GM18858 (cell line): Measurements from ENCODE around the gene MOSPD3.

Experiments
- ATAC-seq: cut with Tn5 transposase; IDR thresholded peaks from one replicate; pipeline ENCODE4 v1.9.1; 2021; ENCODE audit not compliant: unreplicated experiment

The MOSPD3 gene

DNA sequence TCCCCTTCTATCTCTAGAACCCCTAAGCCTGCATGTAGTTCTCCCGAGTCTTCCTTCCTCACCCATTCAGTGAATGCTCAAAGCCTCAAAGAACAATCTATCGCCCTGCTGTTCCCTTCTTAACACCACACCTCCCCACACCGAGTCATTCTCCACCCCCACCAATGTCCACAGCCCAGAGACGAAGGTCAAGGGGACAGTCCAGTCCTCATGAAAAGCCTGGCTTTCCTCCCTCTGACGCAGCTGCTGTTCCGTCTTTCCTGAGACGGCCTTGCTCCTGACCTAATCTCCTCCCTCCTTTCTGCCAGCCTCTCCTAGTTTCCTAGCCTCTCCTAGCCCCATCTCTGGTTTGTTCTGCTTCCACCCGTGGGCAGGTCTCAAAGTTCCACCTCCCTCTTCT is 9.2 kb downstream of the MOSPD3 start:
- no peak for ATAC-seq

DNA sequence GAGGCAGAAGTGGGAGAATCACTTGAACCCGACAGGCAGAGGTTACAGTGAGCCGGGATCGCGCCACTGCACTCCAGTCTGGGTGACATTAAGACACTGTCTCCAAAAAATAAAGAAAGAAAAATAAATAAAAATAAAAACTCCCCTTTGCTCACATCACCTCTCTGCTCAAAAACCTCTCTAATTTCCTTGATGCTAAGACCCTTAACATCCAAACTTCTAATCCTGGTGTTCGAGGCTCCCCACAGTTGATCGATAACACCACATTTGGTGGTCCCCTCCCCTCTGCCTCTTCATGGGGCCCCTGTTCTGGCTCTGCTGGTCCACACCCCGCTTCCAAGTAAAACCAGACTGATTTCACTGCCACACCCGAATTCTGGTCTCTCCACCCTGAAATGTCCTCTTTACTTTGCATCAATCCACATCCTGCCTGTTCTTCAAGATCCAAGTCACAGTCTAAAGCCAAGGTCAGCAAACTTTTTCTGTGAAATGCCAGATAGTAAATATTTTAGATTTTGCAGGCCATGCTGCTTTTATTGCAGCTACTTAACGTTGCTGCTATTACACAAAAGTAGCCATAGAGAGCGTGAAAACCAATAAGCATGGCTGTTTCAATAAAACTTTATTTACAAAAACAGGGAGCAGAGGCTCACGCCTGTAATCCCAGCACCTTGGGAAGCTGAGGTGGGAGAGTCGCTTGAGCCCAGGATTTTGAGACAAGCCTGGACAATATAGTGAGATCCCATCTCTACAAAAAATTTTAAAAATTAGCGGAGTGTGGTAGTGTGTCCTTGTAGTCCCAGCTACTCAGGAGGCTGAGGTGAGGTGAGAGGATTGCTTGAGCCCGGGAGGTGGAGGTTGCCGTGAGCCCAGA is 11.8 kb downstream of the MOSPD3 start:
- no peak for ATAC-seq

DNA sequence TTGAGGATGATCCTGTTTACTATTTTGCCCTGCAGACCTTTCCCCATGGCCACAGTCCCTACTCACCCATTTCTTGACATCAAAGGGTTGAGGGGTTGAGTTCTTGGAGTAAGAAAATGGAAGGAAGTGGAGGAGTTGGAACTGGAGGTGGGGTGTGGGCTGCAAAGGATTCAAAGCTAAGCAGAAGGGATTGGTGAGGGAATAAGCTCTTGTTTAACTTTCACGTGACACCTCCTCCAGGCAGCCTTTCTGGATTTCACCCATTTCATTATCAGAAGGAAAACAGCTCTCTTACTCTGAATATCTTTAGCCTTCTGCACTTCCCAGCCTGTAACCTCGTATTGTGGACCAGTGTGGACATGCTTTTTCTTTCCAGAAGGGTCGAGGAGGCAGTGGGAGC is 13.7 kb downstream of the MOSPD3 start:
- ATAC-seq = no peak

DNA sequence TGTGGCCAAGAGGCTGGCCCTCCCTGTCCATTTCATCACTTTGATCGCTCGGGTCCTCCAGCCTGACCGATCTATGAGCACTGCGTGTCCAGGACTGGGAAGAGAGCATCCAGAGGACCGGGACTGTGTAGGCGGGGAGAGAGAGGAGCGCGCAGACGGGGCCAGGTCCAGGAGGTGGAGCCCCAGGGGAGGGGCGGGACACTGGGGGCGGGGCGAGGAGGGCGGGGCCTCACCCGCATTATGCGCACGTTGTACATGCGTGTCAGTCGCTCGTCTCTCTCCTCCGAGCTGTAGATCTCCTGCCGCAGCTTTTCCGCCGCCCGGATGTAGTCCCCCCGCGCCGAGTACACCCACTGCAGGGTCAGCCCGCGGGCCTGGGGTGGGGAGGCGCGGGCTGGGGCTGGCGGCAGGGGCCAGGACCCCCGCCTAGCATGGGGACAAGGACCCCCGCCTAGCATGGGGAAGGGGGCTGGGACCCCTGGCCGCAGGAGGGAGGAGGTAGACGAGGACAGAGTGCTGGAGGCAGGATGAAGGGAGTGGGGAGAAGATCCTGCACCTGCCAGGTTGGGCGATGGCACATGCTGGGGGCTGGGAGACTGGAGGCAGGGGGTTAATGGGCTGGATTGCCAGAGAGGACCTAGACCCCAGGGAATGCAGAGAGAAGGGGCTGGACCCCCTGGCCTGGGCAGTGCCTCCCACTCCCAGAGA is 14.3 kb downstream of the MOSPD3 start:
- ATAC-seq = no peak

DNA sequence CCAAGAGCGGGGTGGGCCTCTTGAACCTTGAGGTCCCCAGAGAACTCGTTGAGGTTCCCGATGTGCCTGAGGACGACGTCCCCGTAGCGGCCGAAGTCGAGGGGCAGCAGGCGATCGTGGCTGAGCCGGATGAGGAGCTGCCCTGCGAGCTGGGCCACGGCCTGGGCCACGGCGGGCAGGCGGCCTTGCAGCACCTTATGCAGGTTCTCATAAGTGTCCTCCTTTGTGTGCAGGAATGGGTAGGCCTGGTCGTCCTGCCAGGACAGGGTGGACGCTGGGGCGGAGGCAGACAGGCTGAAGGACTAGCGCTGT is 14.9 kb downstream of the MOSPD3 start:
- no peak for ATAC-seq

DNA sequence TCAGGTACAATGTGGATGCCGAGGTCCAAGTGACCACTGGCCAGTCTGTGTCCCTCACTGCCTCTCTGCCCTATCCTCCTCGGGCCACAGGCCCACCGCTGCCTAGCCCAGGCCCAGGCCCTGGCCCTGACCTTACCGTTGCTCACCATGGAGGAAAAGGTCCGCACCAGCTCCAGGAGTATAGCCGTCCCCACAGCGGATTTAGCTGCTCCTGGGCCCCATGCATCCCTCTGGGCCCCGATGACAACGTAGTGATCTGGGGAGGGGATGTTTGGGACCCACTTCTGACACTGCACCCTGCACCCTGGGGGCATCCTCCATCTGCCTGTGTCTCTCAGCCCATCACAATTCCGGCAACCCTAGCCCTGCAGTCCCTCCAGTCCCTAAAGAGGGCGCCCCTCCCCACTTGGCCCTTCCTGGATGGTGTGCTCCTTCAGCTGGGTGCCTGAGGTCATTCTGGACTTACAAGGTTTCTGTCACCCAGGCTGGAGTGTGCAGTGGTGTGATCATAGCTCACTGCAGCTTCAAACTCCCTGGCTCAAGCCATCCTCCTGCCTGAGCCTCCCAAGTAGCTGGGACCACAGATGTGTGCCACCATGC is 16.9 kb downstream of the MOSPD3 start:
- ATAC-seq = no peak

DNA sequence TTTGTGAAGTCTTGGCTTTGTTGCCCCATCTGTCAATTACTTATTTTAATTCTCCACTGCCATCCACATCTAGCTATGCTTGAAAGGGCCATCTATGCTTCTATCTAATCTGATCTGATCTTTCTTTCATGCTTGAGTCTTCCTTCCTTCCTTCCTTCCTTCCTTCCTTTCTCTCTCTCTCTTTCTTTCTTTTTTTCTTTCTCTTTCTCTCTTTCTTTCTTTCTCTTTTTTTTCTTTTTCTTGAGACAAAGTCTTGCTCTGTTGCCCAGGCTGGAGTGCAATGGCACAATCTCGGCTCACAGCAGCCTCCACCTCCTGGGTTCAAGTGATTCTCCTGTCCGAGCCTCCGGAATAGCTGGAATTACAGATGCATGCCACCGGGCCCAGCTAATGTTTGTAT is 17.7 kb downstream of the MOSPD3 start:
- no peak for ATAC-seq

DNA sequence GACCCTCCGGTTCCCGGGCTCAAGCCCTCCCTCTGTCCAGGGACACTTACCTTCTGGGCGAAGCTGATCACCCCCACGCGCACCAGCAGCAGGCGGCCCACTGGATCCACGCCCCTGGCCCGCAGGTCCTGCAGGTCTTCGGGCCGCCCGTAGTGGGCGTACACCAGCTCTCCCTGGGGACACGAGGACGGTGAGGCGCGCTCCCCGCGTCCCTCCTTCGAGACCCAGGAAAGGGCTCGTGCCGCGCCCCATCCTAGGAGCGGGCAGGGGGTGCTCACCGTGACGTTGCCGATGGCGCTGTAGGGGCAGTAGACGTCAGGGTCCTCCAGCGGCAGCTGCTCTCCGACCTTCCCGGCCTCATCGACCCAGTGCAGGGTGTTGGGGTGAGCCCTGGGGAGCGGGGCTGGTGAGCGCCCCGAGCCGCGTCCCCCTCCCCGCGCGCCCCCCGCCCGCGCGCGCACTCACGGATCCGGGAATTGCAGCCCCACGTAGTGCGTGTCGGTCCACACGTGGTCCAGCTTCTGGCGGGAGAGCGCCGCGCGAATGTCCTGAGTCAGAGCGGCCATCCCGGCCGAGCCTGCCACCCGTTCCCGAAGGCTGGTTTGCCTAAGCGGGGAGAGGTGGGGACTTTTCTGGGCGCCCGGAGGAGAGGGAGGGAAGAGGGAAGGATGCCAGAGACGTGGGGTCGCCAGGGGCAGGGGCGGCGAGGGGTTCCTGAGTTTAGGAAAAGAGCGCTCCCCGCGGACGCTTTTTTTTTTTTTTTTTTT is 20.8 kb downstream of the MOSPD3 start:
- ATAC-seq = no peak

DNA sequence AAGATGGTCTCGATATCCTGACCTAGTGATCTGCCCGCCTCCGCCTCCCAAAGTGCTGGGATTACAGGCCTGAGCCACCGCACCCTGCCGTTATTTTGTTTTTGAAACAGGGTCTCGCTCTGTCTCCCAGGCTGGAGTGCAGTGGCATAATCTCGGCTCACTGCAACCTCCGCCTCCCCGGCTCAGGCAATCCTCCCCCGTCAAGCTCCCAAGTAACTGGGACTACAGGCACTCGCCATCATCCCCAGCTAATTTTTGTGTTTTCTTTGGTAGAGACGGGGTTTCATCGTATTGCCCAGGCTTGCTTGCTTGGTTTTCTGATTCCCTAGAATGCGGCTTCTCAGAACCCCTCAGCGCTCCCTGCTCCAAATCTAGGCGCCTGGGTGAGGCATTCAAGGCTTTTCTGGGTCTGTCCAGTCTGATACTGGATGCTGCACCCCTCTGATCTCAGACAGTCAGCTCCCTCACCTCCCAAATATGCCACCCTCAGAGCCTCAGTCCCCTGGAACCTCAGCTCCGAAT is 27.7 kb downstream of the MOSPD3 start:
- ATAC-seq = no peak

DNA sequence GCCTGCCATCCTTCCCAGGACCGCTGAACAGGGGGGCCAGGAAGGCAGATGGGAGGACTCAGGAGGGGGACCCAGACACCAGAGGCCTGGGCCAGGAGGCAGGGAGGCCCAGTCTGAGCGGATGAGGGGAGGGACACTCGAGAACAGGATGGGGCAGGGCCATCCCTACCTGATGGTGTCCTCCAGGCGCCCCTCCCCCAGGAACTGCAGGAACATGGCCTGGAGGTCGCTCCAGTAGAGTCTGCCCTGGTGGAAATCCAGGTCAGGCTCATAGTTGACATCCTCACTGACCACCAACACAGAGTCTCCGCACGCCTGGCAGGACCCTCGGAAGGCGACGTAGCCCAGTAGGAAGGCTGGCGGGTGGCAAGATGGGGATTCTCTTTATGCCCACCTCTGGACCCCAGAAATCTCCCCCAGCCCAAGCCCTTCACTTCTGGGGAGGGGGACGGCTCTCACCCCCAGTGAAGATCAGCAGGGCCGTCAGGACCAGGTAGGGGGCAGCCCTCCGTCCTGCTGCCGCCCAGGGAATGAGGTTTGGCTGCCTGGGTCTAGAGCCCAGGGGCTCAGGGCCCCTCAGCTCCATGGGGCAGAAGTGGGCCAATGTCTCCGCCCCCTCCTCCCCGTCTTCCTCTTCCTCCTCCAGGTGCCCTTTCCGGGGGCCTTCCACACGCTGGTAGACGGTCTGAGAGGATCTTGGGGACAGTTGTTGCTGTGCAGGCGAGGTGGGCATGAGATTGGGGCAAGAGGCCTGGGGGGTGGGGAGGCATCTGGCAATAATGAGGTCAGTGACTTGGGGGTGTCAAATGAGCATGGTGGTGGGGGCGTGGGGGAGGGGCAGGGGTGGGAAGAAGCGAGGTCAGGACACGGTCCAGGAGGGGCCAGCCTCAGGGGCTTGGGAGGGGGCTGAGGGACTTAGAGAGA is 28.4 kb downstream of the MOSPD3 start:
- no peak for ATAC-seq

DNA sequence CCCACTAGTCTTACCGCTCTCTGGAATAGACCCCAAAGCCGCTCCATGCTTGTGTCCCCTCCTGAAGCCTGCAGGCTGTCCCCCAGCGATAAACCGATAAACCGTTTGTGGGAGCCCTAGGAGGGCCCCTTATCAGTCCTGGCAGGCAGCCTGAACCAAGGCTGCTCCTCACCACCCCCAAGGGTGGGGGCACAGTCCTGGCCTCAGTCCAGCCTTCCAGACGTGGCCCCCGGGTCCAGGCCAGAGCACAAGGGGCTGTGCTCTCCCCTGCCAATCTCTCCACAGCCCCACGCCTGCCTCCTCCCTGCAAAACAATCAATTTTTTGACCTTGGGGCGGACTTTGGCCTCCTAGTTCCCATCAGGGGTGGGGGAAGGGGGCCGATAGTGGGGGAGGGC is 29.1 kb downstream of the MOSPD3 start, which contains the start of gene TFR2:
TFR2 (minus strand) TSS at position 90 of the 397 bp plus-strand sequence; CDS start at position 47, 43 bp downstream.
- no peak for ATAC-seq

DNA sequence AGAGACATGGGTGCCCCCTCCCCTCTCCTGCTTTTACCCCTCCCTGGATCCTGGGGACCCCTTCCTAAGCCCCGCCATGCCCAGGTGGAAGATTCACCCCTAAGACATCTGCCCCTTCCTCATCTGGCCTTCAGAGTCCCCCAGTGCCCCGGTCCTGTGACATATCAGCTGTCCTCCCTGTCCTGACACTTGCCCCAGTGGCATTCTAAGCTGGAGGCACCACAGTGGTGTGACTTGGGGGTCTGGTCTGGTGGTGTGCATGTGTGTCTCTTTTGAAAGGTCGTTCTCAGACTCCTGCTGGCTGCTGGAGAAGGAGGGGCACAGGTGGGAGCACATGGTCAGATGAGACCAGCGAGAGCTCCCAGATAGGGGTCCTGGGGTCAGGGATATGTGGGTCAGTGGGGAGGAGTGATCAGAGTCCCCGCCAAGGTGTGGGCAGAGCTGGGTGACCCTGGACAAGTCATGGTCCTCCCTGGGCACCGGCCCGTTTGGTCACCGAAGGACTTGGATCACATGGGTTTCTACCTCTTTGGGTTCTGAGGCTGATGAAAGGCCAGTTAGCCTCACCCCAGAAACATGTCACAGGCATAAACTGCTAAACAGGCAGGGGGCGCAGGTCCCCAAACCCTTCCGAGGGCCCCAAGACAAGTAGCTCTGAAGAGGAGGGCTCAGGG is 29.7 kb downstream of the MOSPD3 start:
- no peak for ATAC-seq

DNA sequence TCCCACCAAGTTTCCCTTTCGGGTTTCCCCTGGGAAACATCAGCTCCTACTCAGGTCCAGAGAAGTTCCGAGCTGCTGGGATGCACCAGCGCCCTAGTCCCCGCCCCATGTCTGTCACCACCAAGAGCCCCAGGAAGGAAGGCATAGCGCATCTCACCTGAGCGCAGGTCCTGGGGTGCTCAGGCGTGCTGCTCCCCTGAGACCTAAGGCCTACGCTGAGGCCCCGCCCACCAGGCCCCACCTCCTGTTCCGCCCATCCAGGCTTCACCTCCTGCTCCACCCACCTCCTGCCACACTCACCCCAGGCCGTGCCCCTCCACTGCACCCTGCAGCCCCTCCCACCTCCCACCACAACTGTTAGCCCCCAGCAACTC is 30.2 kb downstream of the MOSPD3 start:
- no peak for ATAC-seq

DNA sequence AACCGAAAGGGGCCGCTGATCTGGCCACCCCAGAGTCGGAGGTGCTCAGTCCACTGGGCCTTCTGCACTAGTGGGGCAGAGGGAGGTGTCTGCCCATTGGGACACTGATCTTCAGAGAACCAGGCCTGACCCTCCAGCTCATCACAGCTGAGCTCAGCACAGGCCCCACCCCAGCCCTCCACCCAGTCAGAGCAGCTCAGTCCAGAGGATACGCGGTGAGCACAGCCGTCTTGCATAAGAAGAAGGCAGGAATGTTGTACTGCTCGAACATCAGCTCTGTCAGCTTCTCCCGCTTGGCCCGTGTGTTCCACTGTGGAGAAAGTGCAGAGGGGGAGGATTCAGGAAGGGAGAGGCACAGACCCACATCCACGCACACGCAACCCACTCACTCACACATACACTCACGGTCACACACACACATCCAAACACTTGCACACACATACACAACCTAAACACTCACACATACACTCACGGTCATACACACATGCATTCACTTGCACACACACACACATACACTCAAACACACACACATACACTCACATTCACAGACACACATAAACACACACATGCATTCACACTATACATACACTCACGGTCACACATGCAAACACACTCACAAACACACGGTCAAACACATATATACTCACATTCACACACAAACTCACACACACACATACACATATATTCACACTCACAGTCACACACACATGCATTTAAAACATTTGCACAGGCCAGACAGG is 37.7 kb downstream of the MOSPD3 start:
- ATAC-seq = no peak

DNA sequence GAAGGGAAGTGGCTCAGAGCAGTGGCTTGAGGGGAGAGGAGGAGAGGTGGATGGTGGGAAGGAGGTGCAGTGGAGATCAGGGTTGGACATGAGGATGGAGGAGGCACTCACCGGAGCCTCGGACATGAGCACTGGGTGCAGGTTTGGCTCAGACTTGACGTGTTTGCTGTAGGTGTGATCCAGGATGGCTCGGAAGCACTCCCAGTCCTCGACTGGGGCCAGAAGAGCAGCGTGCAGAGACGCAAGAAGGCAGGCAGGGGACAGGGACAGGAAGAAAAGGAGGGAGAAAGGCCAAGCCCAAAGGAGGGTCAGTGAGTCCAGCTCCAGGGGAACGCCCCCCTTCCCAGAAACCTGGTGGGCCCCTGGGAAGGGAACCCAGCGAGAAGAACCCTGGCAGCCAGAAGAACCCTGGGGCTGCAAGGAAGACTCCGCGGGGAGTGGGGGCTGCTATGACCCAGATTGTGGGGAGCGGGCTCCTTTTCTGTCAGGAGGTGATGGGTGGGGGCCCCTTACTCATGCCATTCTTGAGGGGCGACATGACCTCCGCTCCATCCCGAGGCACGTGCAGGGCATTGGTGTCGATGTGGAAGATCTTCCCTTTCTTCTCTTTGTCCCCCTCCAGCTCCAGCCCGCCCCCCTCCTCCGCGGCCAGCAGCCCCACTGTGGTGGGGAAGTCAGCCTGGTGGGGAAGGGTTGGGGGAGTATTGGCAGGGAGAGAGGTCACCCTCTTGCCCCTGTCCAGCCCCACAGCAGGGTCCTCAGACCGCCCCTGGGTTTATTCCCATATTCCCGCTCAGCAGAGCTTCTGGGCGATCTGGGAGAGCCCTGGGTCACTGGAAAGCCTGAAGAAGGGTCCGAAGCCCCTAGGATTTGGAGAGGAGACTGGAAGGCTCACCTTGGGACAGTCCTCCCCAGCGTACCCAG is 42.8 kb downstream of the MOSPD3 start:
- ATAC-seq = no peak

DNA sequence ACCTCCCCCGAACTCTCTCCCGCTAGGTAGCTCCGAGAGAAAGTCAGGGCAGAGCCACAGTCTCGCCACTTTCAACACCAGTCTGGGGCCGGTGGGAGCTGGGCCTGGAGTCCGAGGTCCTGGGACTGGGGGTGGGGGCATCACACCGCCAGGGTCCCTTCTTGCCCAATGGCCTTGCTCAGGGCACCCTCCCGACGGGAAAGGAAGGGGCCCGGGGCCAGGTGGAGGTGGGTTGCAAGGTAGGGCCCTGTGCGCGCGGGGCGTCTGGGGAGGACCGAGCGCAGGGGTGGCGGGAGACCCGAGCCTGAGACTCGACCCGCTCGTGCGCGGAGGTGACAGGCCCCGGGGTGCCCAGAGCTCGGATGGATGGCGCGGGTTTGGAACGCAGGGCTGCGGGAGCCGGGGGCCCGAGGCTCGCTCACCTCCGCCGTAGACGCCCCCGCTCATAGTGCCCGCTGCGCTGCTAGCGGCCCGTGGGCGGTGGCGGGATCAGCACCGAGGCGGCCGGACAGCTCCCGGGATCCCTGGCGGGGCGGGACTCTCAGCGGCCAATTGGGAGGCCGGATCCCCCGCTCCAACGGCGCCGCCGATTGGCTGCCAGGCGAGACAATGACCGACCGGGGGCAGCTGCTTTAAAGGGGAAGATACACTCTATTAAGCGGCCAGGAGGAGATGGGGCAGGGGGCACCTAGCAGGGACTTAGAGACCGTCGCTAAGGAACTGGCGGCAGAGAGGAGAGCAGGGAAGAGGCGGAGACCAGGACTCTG is 43.8 kb downstream of the MOSPD3 start, which contains the start of gene ACTL6B:
ACTL6B (minus strand) TSS at position 541 of the 767 bp plus-strand sequence; CDS start at position 447, 94 bp downstream.
- ATAC-seq = no peak
